ENCODE data around the gene YBX1. TPM values are rescaled to one million over a fixed set of nuclear protein-coding genes. Genes with fewer than 3 reads are reported as not detected.

The YBX1 gene
- total RNA-seq, 1 experiment from 2014 or later, result 1,259 TPM

- no peaks in the 10 kb centered on the region for H3K9me3 ChIP-seq (ENCODE audit: low read length)
- H2AFZ ChIP-seq (ENCODE audit: low read length), result no peak within 1 kb of the TSS
- no peak for DNase-seq
- no peaks in the 10 kb centered on the region for H3K36me3 ChIP-seq (ENCODE audit: low read depth, low read length)
- POLR2A ChIA-PET (ENCODE audit: unreplicated experiment), result no interaction called here
- no TSS peak for BruUV-seq (replicated peaks)
- CTCF ChIA-PET, result no interaction called here
- no peaks in the 10 kb centered on the region for H4K20me1 ChIP-seq (ENCODE audit: low read length)
- ATAC-seq, result no peak
- H3K4me2 ChIP-seq (ENCODE audit: low read length), result no peak within 1 kb of the TSS
- no peaks in the 10 kb centered on the region for H3K9me2 ChIP-seq (replicated peaks; ENCODE audit: low read length)
- no peak within 1 kb of the TSS for H3K27ac ChIP-seq (ENCODE audit: low read length)
- H3K27me3 ChIP-seq (ENCODE audit: low read length), result no peaks in the 10 kb centered on the region
- no peak within 1 kb of the TSS for H3K9ac ChIP-seq (ENCODE audit: low read length)
- no peak within 1 kb of the TSS for H3K4me3 ChIP-seq (ENCODE audit: low read length)
- no peaks in the 10 kb centered on the region for H3K4me1 ChIP-seq (ENCODE audit: insufficient read depth, low read length)
- TF ChIP-seq EZH2phosphoT487 (IDR thresholded peaks at IDR 0.05; ENCODE audit: borderline replicate concordance, low read length), result no peak
- TF ChIP-seq CTCF (conservative IDR thresholded peaks at IDR 0.05; ENCODE audit: low read depth, low read length), result no peak
- TF ChIP-seq EZH2 (IDR thresholded peaks at IDR 0.05; ENCODE audit: low read length, unreplicated experiment), result no peak
- intact Hi-C loops (cut with micrococcal nuclease), result no loop called here
- no peaks in the 10 kb centered on the region for H3F3A ChIP-seq (ENCODE audit: low read length, unreplicated experiment)
- no peaks in the 10 kb centered on the region for H3K79me2 ChIP-seq (ENCODE audit: low read length)
Observed at GRCh38 chr1:42739753-42740700, 57.8 kb downstream of the YBX1 start, which contains the start of gene CLDN19. Gene CLDN19 (minus strand): TSS chr1:42740236. CDS start chr1:42740063, 173 bp downstream.

GRCh38 chr1:42740851-42741580 lies 58.8 kb downstream of the YBX1 start:
- CTCF ChIA-PET, result no interaction called here
- Histone ChIP-seq H3K4me3 (ENCODE audit: low read length) (no peak overlapping the region), H3K27ac (ENCODE audit: low read length) (no peak overlapping the region), H3K4me2 (ENCODE audit: low read length) (no peak overlapping the region), H3K4me1 (ENCODE audit: insufficient read depth, low read length) (no peaks in the 10 kb centered on the region), H3K9me3 (ENCODE audit: low read length) (no peaks in the 10 kb centered on the region), H3K79me2 (ENCODE audit: low read length) (no peaks in the 10 kb centered on the region), H3K27me3 (ENCODE audit: low read length) (no peaks in the 10 kb centered on the region), H3K36me3 (ENCODE audit: low read depth, low read length) (no peaks in the 10 kb centered on the region), H3K9ac (ENCODE audit: low read length) (no peak overlapping the region), H4K20me1 (ENCODE audit: low read length) (no peaks in the 10 kb centered on the region), H2AFZ (ENCODE audit: low read length) (no peak overlapping the region), H3K9me2 (replicated peaks; ENCODE audit: low read length) (no peaks in the 10 kb centered on the region), H3F3A (ENCODE audit: low read length, unreplicated experiment) (no peaks in the 10 kb centered on the region)
- DNase-seq, result no peak
- no TSS peak for BruUV-seq (replicated peaks)
- POLR2A ChIA-PET (ENCODE audit: unreplicated experiment), result no interaction called here
- no peak for ATAC-seq
- intact Hi-C loops (cut with micrococcal nuclease), result no loop called here
- TF ChIP-seq CTCF (conservative IDR thresholded peaks at IDR 0.05; ENCODE audit: low read depth, low read length), result no peak
- TF ChIP-seq EZH2phosphoT487 (IDR thresholded peaks at IDR 0.05; ENCODE audit: borderline replicate concordance, low read length), result no peak
- no peak for TF ChIP-seq EZH2 (IDR thresholded peaks at IDR 0.05; ENCODE audit: low read length, unreplicated experiment)
